SH-SY5Y (cell line): Measurements from ENCODE around the gene GGT5.

ENCODE experiments used
- GATA2 ChIP-seq: IDR thresholded peaks from 2 replicates; pipeline ENCODE4 v1.6.1; 2011; ENCODE audit warnings: mild to moderate bottlenecking, low read depth, low read length
- GATA3 ChIP-seq: IDR thresholded peaks from 2 replicates; pipeline ENCODE4 v1.6.1; 2011; ENCODE audit warnings: low read depth, mild to moderate bottlenecking, low read length, moderate library complexity

The GGT5 gene

DNA sequence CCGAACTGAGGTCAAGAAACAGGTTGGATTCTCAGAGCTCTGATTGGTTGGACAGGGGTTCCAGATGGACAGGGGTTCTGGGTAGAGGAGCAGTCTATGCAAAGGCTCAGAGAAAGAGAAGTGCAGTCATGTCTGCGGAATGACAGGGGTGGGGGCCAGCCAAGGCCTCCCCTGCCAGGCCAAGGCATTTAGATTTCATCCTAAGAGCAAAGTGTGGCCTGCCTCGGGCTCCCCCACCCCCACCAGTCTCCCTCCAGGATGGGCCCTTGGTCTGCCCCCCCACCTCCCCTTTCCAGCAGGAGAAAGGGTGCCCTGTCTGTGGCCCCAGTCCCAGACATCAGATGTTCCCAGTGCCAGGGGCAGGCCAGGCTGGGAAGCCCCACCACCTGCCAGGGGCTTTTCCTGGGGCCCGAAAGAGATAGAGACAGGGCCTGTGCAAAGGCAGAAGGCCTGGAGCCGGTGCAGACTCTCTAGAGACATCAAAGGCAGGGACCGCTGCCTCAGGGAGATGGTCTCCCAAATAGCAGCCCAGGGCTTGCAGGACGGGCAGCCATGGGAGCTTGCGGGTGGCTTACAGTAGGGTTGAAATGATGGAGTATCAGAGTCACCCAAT lies 54.2 kb downstream of the GGT5 start:
- TF ChIP-seq GATA3 (no peak), GATA2 (no peak)

DNA sequence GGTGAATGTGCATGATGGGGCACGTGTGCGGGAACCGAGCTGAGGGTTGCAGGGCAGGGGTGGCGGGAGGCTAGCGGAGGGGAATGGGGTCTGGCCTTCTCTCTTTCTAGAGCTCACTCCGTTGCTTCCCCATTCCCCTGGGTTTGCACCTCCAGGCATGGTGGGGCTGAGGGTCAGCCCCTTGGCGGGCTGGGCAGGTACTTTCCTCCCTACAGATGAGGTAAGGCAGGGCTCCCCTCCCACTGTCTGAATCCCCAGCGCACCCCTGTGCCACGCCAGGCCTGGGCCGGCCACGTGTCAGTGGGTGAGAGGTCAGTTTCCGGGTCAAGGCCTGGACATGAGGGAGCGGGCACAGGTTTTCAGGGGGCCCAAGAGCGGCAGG lies 54.7 kb downstream of the GGT5 start:
- TF ChIP-seq GATA2 (no peak), GATA3 (no peak)

DNA sequence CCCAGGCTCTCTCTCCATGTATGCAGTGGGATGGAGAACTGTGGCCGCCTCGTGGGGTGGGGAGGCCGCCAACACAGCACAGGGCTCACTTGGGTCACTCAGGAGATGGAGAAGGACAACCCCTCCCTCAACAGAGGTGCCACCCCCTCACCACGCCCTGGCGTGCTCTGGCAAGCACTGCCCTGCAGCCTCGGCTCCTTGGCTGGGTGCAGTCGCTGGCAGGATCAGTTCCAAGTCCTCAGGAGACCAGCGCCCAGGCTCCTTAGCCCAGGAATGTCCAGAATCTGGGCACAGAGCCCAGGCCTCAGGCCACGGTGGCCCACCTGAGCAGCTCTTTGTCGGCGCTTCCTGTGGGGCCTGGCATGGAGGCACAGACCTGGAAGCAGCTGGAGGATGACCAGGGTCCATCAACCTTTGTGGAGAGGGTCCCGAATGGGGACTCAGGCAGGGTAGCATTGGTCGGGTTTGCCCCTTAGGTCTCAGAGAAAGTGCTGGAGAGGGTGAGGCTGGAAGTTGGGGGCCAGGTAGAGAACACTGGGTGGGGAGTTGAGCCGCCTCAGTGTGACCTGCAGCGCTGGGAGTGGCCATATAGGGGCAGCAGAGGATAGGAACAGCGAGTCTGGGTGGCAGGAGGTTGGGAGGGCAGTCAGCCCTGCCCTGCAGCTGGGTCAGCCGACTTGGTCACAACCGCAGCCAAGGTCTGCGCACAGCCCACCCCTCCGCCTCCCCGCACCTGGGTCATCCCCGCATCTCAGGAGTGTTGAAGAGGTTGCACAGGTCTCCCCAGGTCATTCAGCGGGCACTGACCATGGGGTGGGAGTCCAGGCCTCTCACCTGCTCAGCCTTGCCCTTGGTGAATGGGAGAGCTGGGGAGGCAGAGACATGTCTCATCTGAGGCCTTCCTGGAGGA lies 55.4 kb downstream of the GGT5 start:
- TF ChIP-seq GATA2 (no peak), GATA3 (no peak)

DNA sequence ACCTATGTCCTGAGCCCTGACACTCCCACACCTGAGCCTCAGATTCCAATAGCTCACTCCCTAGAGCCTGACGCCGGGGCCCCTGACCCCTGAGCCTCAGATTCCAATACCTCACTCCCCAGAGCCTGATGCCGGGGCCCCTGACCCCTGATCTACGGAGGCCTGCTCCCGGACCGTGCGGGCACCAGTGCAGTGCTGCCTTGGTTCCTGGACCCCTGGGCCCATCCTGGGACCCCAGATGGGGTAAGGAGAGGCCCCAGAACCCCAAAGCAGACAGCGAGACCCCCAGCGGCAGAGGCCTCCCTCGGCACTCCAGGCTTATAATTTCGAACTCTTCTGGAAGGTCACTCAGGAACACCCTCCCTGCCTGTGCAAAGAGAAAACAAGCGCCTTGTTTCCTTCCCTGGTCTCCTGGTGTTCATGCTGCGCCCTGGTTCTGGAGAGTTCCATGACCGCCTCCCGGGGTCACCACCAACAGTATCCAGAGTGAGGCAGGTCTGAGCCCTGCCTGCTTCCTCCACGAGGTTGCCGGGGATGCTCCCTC lies 56.1 kb downstream of the GGT5 start:
- TF ChIP-seq GATA2, result no peak
- no peak for TF ChIP-seq GATA3

DNA sequence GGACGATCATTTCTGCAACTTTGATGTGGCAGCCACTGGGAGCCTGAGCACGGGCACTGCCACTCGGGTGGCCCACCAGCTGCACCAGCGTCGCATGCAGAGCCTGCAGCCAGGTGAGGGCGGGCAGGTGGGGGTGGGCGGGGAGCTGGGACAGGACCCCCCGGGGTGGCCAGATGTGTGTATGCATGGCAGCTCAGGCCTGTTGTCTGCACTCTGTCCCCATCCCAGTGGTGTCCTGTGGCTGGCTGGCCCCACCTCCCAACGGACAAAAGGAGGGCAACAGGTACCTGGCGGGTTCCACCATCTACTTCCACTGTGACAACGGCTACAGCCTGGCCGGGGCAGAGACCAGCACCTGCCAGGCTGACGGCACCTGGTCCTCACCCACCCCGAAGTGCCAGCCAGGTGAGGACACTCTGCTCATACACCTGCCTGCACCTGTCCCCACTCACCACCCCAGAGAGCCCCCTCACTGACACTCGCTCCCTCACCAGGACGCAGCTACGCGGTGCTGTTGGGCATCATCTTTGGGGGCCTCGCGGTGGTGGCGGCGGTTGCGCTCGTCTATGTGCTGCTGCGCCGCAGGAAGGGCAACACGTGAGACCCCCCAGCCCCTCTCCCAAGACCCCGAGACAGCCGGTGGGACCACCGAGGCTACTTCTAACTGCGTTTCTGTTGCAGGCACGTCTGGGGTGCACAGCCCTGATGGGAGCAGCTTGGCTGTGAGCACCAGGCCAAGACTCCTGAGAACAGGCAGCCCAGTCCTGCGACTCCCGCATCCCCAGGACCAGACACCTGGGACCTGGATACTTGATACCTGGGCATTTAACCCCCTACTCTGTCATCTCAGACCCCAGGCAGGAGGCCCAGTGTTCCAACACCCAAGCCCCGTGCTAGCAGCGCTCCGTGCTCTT lies 56.9 kb downstream of the GGT5 start:
- TF ChIP-seq GATA3, result no peak
- no peak for TF ChIP-seq GATA2

DNA sequence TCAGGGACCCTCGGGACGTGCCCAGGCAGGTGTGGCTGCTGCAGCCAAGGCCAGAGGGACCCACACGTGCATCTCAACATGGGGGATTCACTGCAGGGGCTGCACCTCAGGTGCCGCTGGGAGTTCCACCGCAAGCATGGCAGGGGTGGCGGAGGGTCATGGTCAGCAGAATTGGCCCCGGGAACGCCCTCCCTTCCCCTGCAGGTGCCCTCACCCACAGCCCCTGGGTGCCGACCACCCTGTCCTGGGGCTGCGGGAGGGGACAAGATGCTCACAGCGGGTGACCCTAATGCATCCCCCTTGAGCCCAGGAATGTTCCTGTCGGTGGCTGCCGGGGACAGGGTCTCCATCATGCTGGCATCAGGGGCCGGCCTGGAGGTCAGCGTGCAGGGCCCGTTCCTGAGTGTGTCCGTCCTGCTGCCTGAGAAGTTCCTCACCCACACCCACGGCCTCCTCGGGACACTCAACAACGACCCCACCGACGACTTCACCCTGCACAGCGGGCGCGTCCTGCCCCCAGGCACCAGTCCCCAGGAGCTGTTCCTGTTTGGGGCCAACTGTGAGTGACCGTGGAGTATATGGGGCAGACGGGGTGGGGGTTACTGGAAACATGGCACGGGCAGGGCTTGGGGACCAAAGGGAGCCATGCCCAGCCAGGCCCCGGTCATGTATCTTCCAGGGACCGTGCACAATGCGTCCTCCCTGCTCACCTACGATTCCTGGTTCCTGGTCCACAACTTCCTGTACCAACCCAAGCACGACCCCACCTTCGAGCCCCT lies 57.8 kb downstream of the GGT5 start:
- TF ChIP-seq GATA2, result no peak
- TF ChIP-seq GATA3, result no peak

DNA sequence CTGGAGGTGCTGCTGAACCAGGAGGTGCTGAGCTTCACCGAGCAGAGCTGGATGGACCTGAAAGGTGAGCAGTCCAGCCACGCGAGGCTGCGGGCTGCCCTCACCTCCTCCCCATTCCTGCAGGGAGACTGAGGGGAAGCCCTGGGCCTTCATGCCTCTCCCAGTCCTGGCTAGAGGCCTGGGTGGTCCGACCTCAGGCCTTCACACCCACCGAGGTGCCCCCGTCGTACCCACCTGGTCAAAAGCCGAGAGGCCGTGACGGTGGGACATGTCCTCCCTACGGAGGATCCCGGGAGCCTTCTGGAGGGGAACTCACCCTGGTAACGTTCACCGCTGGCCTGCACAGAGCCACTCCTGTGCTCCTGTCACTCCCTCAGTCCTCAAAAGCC lies 58.5 kb downstream of the GGT5 start:
- TF ChIP-seq GATA3, result no peak
- TF ChIP-seq GATA2, result no peak

DNA sequence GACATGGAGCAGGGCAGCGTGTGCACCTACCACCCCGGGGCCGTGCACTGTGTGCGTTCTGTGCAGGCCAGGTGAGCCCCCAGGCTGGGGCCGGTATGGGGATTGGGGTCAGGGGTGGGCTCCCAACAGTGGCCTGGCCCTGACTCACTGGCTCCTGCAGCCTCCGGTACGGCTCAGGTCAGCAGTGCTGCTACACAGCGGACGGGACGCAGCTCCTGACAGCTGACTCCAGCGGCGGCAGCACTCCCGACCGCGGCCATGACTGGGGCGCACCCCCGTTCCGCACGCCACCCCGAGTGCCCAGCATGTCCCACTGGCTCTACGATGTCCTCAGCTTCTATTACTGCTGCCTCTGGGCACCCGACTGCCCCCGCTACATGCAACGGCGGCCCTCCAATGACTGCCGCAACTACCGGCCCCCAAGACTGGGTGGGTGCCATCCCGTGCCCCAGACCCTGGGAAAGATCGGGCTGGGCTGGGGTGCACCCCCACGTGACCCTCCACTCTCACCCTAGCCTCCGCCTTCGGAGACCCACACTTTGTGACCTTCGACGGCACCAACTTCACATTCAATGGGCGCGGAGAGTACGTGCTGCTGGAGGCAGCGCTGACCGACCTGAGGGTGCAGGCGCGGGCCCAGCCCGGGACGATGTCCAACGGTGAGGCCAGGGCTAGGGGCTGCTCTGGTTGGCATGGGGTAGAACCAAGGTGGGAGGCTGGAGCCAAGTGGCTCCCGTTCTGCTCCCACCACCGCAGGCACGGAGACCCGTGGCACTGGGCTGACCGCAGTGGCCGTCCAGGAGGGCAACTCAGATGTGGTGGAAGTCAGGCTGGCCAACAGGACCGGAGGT lies 59.2 kb downstream of the GGT5 start:
- no peak for TF ChIP-seq GATA2
- no peak for TF ChIP-seq GATA3

DNA sequence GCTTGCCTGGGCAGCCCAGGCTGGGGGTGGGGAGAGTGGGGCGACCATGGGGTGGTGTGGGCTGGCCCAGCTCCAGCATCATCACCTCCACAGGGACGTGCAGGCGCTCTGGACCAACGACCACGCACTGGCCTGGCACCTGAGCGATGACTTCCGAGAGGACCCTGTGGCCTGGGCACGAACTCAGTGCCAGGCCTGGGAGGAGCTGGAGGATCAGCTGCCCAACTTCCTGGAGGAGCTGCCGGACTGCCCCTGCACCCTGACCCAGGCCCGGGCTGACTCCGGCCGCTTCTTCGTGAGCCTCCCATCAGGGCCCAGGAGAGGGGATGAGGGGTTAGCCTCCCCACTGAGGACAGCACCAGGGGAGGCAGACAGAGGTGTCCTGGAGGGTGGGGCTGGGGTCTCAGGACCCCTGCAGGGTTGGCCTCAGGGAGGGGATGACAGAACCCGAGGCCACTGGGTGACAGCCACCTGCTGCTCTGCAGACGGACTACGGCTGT lies 59.8 kb downstream of the GGT5 start:
- TF ChIP-seq GATA3, result no peak
- TF ChIP-seq GATA2, result no peak

DNA sequence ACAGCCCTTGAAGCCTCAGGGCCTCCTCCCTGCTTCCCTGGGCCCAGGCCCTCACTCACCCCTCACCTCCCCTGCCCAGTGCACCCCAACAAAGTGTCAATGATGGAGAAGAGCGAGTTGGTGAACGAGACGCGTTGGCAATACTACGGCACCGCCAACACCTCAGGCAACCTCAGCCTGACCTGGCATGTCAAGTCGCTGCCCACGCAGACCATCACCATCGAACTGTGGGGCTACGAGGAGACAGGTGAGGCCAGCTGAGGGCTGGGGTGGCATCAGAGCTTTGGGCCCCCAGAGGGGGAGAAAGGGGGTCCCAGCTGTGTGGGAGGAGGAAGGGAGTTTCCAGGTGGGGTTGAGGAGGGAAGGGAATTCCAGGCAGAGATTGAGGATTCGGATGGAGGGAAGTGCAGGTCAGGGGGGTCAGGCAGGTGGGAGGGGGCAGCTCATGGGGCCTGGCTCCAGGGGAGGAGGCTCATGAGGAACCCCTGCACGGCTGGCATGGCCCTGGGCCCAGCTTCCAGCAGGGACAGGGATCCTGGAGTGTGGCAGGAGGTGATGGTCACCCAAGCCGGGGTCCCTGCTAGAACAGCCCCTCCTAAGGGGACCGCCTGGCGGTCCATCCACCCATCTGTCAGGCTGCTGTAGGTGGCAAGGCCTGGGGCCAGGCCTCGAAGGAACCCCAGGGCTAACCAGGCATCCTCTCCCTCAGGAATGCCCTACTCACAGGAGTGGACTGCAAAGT lies 60.7 kb downstream of the GGT5 start:
- no peak for TF ChIP-seq GATA2
- TF ChIP-seq GATA3, result no peak

DNA sequence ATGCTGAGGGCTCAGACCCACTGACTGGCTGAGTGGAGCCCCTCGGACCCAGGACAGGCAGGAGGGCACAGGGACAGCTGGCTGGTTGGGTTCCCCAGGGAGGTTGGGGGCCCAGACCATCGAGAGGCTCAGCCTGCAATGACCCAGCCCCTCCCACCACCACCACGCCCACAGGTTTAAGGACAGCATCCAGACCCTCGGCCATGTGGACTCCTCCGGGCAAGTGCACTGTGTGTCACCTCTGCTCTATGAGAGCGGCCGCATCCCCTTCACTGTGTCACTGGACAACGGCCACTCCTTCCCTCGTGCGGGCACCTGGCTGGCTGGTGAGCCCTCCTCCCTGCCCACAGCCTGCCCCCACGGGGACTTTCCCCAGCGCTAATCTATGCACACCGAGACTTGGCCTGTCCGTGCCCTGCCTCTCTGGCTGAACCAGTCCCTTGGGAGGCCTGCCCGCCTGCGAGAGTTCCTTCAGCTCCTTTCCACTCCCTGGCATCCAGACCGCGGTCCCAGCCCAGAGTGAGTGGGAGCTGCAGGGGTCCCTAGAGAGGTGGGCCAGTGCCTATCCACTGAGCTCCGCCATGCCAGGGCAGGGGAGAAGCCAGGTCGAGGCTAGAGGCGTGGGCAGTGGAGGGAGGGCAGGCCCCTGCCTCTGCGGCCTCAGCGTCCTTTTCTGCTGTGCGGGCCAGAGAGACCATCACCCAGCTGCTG lies 61.4 kb downstream of the GGT5 start:
- TF ChIP-seq GATA3 (no peak), GATA2 (no peak)
